ENCODE results near the gene SSTR3.

The SSTR3 gene

GRCh38 chr22:37187891-37188761, 24.2 kb downstream of the SSTR3 start, which contains the start of gene C1QTNF6:
Gene C1QTNF6 (minus strand): TSS chr22:37188247. CDS start chr22:37188213, 34 bp downstream.
- TF ChIP-seq EZH2 (optimal IDR thresholded peaks at IDR 0.05; ENCODE audit: low read depth, low read length) (no peak), EZH2phosphoT487 (IDR thresholded peaks at IDR 0.05; ENCODE audit: low read length) (no peak), CTCF (IDR thresholded peaks at IDR 0.05; ENCODE audit: low read length) (no peak)
- Histone ChIP-seq H3K27ac (ENCODE audit: low read length) (no peak within 1 kb of the TSS), H3K9me2 (replicated peaks; ENCODE audit: insufficient read depth, low read length) (no peaks in the 10 kb centered on the region), H3K9me3 (replicated peaks; ENCODE audit: insufficient read depth, low read length) (no peaks in the 10 kb centered on the region), H3K4me2 (ENCODE audit: low read depth, low read length) (no peak within 1 kb of the TSS), H3K4me3 (ENCODE audit: low read length) (no peak within 1 kb of the TSS), H3K9ac (ENCODE audit: low read length) (no peak within 1 kb of the TSS), H3K79me2 (ENCODE audit: low read length) (no peaks in the 10 kb centered on the region), H2AFZ (ENCODE audit: low read length) (no peak within 1 kb of the TSS), H3K27me3 (replicated peaks; ENCODE audit: insufficient read depth, low read length) (no peaks in the 10 kb centered on the region), H3K4me1 (ENCODE audit: low read length) (peaks cover 12% of the 10 kb centered on the region; the same call in 1 of the 2 replicates), H4K20me1 (ENCODE audit: insufficient read depth, low read length) (no peaks in the 10 kb centered on the region), H3K36me3 (replicated peaks; ENCODE audit: insufficient read depth, low read length) (no peaks in the 10 kb centered on the region), H3F3A (ENCODE audit: insufficient read depth, low read length) (peaks cover 12% of the 10 kb centered on the region)
- DNase-seq, result no peak

GRCh38 chr22:37187552-37187890, 24.8 kb downstream of the SSTR3 start:
- Histone ChIP-seq H4K20me1 (ENCODE audit: insufficient read depth, low read length) (no peaks in the 10 kb centered on the region), H3K27ac (ENCODE audit: low read length) (no peak overlapping the region), H3K9ac (ENCODE audit: low read length) (no peak overlapping the region), H3K36me3 (replicated peaks; ENCODE audit: insufficient read depth, low read length) (no peaks in the 10 kb centered on the region), H3K4me3 (ENCODE audit: low read length) (no peak overlapping the region), H2AFZ (ENCODE audit: low read length) (no peak overlapping the region), H3K9me3 (replicated peaks; ENCODE audit: insufficient read depth, low read length) (no peaks in the 10 kb centered on the region), H3F3A (ENCODE audit: insufficient read depth, low read length) (0 out of 2 replicates have a peak, but pooled peaks cover 7% of the 10 kb centered on the region), H3K4me1 (ENCODE audit: low read length) (peaks cover 8% of the 10 kb centered on the region; the same call in 1 of the 2 replicates), H3K4me2 (ENCODE audit: low read depth, low read length) (no peak overlapping the region), H3K79me2 (ENCODE audit: low read length) (no peaks in the 10 kb centered on the region), H3K9me2 (replicated peaks; ENCODE audit: insufficient read depth, low read length) (no peaks in the 10 kb centered on the region), H3K27me3 (replicated peaks; ENCODE audit: insufficient read depth, low read length) (no peaks in the 10 kb centered on the region)
- no peak for DNase-seq
- TF ChIP-seq EZH2 (optimal IDR thresholded peaks at IDR 0.05; ENCODE audit: low read depth, low read length), result no peak
- no peak for TF ChIP-seq CTCF (IDR thresholded peaks at IDR 0.05; ENCODE audit: low read length)
- no peak for TF ChIP-seq EZH2phosphoT487 (IDR thresholded peaks at IDR 0.05; ENCODE audit: low read length)

GRCh38 chr22:37186997-37187522, 25.2 kb downstream of the SSTR3 start:
- H3K4me2 ChIP-seq (ENCODE audit: low read depth, low read length), result peak overlapping the region; percentile 18; the same call in 1 of the 2 replicates

More at GRCh38 chr22:37186997-37187522, 25.2 kb downstream of the SSTR3 start:
- Histone ChIP-seq H3F3A (ENCODE audit: insufficient read depth, low read length) (0 out of 2 replicates have a peak, but pooled peaks cover 7% of the 10 kb centered on the region), H3K27ac (ENCODE audit: low read length) (no peak overlapping the region), H3K27me3 (replicated peaks; ENCODE audit: insufficient read depth, low read length) (no peaks in the 10 kb centered on the region), H2AFZ (ENCODE audit: low read length) (no peak overlapping the region), H3K9me3 (replicated peaks; ENCODE audit: insufficient read depth, low read length) (no peaks in the 10 kb centered on the region), H3K9me2 (replicated peaks; ENCODE audit: insufficient read depth, low read length) (no peaks in the 10 kb centered on the region), H3K79me2 (ENCODE audit: low read length) (no peaks in the 10 kb centered on the region), H3K4me3 (ENCODE audit: low read length) (no peak overlapping the region), H3K36me3 (replicated peaks; ENCODE audit: insufficient read depth, low read length) (no peaks in the 10 kb centered on the region), H3K9ac (ENCODE audit: low read length) (no peak overlapping the region), H3K4me1 (ENCODE audit: low read length) (peaks cover 8% of the 10 kb centered on the region; the same call in 1 of the 2 replicates), H4K20me1 (ENCODE audit: insufficient read depth, low read length) (no peaks in the 10 kb centered on the region)
- TF ChIP-seq EZH2phosphoT487 (IDR thresholded peaks at IDR 0.05; ENCODE audit: low read length) (no peak), EZH2 (optimal IDR thresholded peaks at IDR 0.05; ENCODE audit: low read depth, low read length) (no peak), CTCF (IDR thresholded peaks at IDR 0.05; ENCODE audit: low read length) (no peak)
- DNase-seq, result no peak

Measured in MM.1S (cell line).